Fibroblast of skin of left biceps (primary cell): Measurements from ENCODE around the gene NKX1-2.

Experiments
- DNase-seq, 2 experiments: peaks; one replicate each; pipeline ENCODE4 v3.0.0-alpha.2; 2013; ENCODE audit warnings: low read depth in 2 of 2

Gene NKX1-2

DNA sequence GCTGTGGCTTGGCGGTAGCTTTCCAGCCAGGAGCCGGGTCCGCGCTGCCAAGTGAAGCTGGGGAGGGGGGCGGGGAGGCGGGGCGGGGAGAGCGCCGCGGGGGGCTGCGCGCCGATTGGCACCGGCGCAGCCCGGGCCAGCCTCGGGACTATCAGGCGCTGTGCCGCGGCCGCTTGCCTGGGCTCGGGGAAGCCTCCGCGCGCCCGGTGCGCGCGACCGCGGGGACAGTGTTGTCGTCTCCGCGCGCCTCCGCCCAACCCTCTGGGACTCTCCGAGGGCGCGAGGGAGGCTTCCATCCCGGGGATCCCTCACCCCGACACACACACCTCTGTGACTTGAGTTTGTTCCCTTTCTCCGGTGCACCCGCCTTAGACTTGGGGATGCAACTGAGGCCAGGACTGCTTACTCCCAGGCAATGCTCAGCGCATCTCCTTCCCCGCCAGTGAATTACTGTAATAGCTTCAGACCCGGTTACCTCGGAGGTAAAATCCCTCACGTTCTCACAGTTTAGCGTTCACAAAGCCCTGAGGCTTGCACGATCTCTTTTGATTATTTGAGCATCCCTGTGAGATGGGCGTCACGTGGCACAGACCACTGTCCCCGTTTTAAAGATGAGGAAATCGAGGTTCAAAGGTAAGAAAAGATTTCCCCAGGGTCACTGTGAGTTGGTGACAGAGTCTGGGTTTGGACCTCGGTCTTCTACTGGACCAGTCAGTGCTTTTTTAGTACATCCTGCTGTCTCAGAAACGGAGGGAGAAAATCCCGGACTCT lies at the start of gene NKX1-2:
TSS of gene NKX1-2 (minus strand) at position 24 of the 771 bp plus-strand sequence. CDS start 92 bp downstream, outside the sequence.
- no peak for DNase-seq

DNA sequence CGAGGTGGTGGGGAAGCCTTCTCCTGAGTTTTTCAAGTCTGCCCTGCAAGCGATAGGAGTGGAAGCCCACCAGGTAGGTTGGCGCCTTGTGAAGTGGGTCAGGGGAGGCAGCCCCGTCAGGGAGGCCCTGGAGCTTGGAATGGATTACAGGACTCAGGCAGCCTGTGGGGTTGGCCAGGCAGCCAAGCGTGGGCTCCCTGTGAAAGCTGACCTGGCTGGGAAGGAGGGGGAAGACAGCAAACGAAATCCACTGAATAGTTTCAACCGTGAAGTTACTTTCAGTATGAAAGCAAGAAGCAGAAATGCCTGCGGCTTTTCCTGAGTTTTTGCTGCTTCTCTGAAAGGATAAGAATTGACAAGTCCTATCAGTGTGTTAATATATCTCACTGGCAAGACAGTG lies 48.2 kb upstream of the NKX1-2 start:
- no peak for DNase-seq

DNA sequence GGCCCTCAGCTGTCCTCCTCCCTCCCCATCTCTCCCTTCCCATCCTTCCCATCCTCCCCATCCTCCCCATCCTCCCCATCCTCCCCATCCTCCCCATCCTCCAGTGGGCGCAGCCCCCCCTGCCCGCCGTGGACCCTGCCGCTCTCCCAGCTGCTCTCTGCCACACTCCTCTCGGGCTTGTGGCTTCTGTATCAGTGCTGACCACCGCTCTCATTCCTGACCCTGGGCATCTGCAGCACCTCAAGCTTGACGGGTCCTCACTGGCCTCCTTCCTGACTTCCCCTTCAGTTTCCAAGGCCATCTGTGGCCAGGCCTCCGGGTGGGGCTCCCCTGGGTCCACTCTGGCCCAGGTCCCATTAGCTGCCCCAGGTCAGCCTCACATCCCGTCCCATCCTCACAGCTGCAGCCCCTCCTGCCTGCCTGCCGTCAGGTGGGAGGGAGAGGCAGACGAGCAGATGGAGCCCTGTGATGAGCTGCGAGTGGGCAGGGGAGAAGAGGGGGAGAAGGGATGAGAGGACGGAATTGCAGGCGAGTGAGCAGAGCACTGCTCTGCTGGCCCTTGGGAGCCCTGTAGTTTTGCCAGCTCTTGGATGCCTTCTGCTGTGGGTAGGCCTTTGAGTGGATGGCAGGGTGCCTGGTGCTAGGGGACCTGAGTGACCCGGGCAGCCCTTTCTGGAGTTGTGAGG lies 47.5 kb upstream of the NKX1-2 start:
- no peak for DNase-seq

DNA sequence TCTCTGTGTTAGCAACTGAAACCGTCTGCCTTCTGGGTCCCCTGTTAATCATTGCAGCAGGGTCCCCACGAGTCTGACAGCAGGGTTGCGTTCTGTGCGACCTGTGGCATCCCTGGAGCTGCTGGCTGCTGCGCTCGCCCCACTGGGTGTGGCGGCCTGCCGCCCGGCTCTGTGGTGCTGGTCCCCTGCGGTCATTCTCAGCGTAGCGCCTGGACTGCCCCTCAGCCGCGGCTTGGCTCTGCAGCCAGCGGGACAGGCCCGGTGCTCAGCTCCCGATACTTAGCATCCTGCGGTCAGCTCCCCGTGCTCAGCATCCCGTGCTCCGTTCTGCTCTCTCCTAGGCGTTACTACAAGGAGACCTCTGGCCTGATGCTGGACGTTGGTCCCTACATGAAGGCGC lies 46.8 kb upstream of the NKX1-2 start:
- no peak for DNase-seq

DNA sequence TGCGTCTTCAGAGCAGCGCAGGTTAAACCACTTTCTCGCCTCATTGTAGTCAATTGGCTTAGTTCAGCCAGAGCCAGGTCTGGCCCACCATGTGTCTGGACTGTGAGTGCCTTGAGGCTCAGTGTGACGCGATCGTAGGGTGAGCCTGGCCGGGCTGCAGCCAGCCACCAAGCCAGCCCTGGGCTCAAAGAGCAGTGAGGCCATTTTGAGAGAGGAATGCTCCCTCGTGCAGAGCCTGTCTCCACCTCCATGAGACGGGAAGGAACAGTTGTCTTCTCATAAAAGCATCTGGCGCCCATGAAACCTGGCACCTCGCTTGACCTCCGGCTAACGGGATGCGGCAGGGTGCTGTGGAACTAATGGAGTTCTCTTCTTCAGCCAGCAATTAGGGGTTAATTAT lies 46.3 kb upstream of the NKX1-2 start:
- no peak for DNase-seq

DNA sequence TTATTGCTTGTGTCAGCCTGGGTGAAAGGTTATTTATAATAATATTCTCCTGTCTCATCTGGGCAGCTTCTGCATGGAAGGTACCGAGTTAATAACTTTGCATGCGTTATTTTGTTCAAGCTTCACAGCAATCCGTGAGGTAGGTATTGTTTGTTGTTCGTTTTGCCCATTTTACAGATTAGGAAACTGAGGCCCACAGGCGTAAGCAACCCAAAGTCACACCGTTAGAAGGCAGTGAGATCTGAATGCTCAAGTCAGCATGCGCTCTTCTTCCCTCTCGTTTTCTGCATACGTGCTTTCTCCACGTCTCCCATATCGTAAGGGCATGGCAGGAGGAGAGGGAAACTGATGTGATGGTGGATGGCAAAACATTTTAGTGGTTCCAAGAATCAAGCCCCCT lies 45.9 kb upstream of the NKX1-2 start:
- DNase-seq: no peak

DNA sequence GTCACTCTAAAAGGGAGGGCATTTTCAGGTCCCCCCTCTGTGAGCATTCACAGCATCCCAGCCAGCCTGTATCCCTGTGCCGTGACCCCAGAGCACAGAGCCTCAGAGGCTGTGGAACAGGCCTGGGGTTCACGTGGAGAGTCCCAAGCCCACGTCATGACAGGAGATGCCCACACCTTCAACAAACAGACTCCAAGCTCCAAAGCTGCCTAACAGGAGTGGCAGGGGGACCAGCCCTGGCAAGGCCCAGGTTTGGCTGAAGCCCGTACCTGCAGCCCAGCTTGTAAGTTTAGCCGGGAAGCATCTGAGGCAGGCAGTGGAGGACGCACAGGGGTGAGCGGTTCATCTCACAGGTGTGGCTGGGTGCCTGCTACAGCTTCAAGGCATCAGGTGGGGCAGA lies 45.3 kb upstream of the NKX1-2 start:
- no peak for DNase-seq

DNA sequence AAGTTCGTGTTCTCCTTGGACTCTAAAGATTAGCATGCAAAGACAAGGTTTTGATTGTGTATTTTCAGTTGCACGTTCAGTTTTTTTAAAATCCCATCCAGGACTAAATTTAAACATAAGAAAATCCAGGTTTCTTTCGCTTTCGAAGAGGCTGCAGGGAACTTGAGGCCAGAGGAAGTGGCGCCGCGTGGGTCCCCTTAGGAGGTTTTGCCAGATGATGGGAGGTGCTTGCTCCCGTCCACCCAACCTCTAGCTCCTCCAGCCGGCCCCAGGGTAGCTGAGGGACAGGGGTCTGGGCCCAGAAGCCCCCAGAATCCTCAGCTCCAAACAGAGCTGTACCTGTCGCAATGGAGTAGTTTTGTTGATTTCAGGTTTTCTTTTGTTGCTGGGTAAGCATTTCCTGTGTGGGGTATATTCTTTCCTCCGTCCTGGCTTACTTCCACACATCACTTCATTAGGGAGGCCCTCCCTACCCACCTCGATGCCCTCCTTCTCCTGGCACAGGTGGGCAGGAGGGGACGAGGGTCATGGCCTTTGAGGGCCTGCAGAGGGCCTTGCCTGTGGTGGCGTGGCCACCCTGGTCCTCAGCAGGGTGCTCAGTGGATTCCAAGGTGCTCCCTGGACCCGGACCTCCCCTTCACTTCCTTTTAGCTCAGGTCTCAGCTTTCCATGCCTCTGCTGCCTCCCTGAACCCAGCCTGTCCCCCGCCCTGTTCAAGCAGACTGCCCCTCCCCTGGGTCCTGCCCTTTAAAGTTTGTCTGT lies 44.4 kb upstream of the NKX1-2 start:
- no peak for DNase-seq

DNA sequence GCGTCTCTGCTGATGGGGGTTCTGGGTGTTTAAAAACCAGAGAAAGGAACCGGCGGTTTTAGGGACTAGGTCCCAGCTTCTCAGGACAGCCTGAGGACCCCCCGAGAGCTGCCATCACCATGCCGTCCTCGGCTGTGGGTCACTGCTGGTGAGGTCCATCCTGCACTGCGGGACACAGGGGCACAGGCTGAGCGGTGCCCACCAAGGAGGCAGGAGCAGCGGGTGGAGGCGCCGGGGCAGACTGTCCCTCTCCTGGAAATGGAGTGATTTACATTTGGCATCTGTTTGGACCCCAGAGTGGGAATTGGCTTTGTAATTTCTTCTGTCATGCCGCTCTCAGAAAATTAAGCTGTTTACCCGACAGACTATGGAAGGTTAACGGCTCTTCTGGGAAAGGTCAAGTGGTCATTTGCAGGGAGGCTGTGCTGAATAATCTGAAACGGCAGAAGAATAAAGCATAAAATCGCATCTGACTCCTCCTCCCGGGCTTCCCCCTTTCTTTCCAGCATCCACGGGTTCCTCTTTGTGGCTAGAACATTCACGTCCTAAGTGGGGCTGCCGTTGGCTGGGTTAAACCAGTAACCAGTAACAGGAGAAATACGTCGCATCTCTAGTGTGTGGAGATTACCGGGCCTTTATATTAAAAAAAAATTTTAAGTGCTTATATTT lies 43.5 kb upstream of the NKX1-2 start:
- DNase-seq: no peak

DNA sequence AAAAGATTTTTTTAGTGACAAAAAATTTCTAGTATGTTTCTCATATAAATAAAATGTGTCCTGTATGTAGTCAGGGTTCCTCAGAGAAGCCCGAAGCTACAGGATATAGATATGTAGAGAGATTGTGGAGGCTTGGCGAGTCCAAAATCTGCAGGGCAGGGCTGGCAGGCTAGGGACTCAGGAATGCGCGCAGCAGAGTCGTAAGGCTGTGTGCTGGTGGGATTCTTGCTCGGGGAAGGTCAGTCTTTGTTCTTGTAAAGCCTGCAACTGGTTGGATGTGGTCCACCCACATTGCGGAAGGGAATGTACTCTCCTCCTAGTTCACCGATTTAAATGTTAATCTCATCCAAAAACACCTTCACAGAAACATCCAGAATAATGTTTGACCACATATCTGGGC lies 42.4 kb upstream of the NKX1-2 start:
- DNase-seq: no peak

DNA sequence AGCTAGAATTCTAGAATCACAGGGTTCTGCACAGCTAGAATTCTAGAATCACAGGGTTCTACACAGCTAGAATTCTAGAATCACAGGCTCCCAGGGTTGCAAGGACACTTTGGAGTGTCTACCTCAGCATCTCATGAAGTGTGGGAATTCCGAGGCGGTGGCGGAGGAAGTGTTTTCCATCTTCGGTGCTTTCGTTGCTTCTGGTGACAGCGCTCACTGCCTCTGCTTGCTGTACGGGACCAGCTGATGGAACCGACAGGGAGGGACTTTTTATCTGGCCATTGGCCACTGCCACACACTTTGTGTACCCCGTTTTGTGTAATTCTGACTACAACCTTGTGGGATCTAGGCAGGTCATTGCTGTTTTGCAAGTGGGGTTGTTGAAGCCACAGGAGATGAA lies 41.3 kb upstream of the NKX1-2 start:
- no peak for DNase-seq

DNA sequence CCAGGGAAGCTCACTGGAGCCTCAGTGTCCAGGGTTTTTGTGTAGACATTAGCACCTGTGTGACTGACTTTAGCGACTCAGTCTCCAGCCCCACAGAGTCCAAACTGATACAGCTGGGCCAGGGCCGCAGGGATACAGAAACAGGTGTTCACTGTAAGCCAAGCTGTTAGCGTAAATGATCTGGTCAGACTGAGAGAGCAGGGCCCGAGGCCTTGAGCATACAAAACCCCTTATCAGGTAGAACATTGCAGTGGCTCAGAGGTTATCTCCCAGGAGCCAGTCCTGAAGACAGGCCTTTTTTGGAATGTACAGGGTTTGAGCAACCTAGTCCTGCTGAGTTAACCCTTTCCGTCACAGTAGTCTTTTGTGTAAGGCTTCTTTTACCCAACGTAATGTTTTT lies 36.8 kb upstream of the NKX1-2 start:
- DNase-seq: no peak

DNA sequence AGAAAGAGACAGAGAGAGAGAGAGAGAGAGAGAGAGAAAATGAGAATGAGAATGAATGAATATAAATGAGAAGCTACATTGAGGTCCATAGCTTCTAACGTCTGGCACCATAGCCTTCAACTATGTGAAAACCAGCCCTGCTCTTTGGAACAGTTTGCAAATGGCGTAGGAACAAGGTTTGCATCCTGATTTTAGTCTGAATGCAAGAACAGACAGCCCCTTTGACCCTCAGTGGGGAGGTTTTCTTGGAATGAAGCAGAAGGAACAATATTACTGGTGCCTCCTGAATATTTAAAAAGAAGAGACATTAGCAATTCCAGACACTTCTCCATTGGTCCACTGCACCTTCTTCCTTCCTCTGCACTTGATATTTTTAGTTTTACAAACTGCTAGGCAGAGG lies 34.8 kb upstream of the NKX1-2 start:
- no peak for DNase-seq

DNA sequence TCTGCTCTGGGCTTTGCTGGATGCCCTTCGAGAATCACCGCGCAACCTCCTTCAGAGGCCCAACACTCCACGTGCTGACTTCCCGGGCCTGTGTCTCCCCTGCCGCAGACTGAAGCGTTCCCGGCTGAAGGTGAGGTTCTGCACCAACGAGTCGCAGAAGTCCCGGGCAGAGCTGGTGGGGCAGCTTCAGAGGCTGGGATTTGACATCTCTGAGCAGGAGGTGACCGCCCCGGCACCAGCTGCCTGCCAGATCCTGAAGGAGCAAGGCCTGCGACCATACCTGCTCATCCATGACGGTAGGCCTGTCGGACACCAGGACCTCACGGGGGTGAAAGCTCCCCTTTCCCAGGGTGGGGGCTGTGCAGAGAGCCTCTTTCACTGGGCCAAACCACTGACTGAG lies 34.2 kb upstream of the NKX1-2 start:
- DNase-seq: no peak

DNA sequence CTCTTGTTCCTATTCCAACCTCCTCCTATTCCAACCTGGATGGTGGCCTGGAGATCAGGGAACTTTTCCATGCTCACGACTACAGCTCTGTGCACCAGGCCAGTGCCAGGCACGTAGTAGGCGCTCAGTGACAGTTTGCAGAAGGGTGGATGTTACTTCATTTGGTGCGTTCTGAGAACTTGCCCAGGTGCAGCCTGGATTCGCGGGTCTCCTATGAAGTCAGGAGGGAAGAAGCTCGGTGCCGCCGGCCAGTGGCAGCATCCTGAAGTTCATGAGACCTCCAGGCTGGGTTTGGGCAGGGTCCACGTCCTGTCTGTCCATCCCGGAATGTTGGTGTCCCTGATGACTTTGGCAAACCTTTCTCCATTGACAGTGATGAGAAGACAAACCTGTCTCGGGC lies 33.0 kb upstream of the NKX1-2 start:
- DNase-seq: no peak

DNA sequence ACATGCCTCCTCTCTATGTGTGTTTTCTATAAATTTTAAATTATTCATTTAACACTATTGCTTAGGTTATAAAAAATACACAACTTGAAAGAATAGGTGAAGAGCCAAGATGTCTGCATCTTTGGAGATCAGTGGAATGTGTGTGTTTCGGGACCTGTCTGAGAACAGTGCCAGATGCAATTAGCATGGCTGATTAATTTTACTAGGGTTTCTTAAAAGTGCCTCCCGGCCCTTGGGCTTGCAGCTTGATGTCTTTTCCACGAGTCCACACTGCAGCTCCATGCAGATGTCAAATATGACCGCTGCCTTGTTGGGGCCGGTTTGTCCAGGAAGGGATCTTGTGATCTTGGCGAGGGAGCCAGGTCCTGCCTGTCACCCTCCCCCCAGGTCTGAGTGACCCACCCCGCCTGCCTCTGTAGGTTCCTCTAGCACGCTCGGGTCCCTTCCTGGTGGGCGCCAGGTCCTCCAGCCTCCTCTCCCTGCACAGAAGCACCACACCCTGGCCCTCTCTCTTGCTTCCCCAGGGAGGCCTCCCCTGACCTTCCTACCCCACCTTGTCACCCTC lies 32.5 kb upstream of the NKX1-2 start:
- no peak for DNase-seq

DNA sequence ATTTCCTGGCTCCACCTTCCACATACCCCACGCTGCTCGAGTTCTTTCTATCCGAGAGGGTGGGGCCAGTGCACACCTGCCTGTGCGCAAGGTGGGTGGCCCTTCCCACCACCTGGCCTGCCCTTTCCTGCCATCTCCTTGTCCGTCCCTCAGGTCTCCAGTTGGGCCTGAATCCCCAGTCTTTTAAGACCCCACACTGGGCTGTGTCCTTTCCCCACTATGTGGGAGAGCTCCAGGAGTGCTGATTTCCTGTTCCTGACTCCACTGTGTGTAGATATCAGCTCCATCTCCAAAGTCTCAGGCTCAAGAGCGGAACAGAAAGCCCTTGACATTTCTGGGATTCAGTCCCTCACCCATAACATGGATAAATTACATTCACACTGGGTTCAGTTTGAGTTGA lies 31.9 kb upstream of the NKX1-2 start:
- DNase-seq: no peak

DNA sequence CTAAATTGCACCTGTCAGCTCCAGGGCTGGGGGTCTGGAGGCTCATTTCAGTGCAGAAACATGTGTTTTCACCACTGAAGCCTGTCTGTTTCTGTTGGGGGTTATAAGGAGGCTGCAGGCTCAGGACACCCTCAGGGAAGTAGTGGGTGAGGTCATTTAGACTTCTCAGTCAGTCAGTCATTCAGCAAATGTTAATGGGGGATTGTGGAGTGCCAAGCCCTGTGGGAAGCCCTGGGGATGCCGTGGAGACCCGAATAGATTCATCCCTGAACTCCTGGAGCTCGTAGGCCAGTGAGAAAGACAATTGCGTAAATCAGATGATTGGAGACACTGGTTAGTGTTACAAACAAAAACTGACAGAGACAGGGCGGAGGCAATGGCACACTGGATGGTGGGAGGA lies 31.0 kb upstream of the NKX1-2 start:
- DNase-seq: no peak

DNA sequence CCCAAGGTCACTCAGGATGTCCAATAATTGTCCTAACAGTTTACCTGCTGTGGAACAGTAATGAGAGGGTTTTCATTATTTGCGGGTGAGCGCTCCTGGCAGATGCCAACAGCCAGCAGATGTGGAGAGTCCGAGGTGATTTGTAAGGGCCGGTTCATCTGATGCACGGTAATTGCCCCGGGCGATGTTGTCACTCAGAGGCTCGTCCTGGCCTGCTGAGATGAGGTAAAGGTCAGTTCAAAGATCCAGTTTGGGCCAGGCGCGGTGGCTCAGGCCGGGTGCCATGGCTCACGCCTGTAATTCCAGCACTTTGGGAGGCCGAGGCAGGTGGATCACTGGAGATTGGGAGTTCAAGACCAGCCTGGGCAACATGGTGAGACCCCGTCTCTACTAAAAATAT lies 28.7 kb upstream of the NKX1-2 start:
- no peak for DNase-seq

DNA sequence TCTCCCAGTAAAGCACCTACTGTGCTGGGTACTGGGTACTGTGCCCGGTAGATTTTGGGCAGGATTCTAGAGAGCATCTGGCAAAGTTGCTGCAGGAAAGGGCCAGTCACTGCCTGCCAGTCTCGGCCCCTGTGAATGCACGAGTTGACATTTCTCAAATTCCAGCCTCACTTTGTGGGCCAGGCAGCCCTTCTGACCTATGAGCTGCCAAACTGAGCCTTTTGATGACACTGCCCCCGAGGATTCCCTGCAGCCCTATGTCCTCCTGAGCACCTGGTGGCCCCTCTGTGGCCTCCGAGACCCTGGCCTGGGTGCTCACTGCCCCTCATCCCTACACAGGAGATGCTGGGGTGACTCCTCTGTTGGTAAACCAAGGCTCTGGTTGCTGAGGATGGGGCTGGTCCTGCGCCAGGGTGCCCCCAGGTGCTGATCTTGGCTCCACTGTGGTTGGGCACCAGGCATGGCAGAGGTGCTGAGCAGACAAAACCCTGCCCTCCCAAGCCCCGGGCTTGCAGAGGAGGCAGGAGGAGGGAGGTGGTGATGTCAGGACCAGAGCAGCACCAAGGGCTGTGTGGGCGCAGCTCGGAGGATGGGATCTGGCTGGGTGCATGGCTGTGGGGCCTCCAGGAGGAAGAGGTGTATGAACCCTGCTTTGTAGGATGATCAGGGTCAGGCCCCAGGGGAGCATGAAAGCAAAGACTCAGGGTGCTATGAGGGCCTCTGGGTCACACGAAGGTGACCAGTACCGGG lies 28.0 kb upstream of the NKX1-2 start:
- no peak for DNase-seq

DNA sequence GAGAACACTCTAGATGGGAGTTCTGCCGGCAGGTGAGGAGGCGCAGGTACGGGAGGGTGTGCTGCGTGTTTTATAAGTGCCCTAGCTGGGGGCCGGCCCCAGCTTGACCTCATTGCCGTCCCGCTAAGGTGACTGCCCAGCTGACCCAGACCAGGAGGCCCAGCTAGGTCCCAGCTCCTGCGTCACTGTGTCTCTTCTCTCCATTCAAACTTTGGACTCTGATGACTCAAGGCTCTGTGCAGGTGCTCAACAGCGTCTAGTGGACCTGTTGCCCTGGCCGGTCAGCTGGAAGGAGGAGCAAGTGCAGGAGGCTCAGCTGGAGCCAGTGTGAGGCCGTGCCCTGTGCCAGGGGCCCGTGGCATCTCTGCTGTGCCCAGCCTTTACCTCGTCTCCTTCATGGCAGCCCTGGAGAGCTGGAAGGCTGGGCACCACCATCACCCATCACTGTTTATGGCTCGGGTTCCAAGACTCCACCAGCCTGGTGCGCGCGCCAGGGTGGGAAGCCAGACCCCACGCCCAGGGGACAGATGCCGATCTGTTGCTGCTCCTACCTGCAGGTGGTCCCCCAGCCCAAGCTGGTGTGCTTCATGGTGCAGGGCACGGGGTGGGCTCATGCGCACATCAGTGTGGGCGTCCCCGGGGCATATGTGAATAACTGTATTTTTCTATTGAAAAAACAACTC lies 26.3 kb upstream of the NKX1-2 start:
- DNase-seq: no peak
